ENCODE measurements around the gene PARP14. TPM values are rescaled to one million over a fixed set of nuclear protein-coding genes. Genes with fewer than 3 reads are reported as not detected.
"Not testable (repeated sequence)": the region's sequence is repeated elsewhere in the genome, so short reads cannot be mapped to it uniquely, and the experiment has no call there.

The PARP14 gene
- total RNA-seq, 1 donor from 2014 or later, result 20.7 TPM

DNA sequence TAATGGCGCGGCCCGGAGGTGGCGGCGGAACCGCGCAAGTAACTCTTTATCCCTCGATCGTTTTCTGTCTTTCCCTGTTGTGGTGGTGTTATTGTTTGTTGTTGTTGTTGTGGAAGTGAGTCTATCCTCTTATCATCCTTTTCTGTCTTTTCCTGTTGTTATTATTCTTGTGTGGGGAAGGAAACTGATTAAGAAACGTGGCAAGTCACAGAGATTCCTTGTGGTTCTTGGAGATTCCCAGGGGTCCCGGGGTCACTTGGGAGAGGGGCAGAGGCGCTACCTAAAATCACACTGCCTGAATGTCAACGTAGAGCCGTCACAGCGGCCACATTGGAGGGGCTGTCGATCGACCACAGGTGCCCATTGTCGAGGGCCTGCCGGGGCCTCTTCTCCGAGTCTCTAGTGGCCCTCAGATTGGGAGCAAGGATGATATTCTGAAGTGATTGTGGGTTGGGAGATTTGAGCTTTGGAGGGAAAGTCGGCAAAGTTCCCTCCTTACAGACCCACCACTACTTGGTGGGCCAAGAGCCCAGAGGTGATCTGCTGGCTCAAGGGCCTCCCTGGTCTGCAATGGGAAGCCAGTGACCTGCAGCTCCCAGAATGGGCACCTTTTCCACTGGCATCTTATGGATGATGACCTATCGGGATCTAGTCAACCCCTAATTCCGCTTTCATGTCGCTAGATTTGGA is 790 bp downstream of the PARP14 start:
- no peaks in the 10 kb centered on the region for H3K9me3 Mint-ChIP-seq

DNA sequence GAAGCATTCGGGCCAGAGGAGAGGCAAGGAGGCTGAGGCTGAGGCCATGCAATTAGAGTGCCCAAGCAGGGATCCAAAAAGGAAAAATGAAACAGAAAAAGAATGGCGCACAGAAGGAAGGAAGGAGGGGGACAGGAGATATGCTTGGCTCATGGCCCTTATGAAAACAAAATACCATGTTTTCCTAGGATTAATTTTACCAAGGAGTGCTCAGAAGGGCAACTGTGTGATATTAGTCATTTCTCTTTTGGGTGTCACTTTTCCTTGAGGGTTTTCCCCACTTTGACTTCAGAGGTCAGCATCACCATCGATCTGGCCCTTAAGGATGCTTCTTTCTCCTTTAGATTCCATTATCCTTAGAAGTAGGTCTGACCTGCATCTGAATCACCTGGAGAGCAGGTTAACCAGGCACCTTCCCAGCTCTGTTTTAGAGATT is 1.4 kb downstream of the PARP14 start:
- Mint-ChIP-seq H3K4me1 (ENCODE audit: unreplicated experiment) (peaks cover 19% of the 10 kb centered on the region), H3K4me3 (peak overlapping the region; percentile 92), H3K27ac (no peak overlapping the region), H3K36me3 (peaks cover 4% of the 10 kb centered on the region), H3K27me3 (peaks cover 10% of the 10 kb centered on the region), H3K9me3 (no peaks in the 10 kb centered on the region)
- no peak for DNase-seq (ENCODE audit: extremely low spot score, unreplicated experiment)
- TF ChIP-seq, protein P1, sequence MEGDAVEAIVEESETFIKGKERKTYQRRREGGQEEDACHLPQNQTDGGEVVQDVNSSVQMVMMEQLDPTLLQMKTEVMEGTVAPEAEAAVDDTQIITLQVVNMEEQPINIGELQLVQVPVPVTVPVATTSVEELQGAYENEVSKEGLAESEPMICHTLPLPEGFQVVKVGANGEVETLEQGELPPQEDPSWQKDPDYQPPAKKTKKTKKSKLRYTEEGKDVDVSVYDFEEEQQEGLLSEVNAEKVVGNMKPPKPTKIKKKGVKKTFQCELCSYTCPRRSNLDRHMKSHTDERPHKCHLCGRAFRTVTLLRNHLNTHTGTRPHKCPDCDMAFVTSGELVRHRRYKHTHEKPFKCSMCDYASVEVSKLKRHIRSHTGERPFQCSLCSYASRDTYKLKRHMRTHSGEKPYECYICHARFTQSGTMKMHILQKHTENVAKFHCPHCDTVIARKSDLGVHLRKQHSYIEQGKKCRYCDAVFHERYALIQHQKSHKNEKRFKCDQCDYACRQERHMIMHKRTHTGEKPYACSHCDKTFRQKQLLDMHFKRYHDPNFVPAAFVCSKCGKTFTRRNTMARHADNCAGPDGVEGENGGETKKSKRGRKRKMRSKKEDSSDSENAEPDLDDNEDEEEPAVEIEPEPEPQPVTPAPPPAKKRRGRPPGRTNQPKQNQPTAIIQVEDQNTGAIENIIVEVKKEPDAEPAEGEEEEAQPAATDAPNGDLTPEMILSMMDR (conservative IDR thresholded peaks at IDR 0.05), result no peak

More for the DNA sequence above, 790 bp downstream of the PARP14 start:
- TF ChIP-seq, protein P1 (conservative IDR thresholded peaks at IDR 0.05), result no peak
- peak overlapping the region; percentile 78 for H3K27ac Mint-ChIP-seq
- peaks cover 19% of the 10 kb centered on the region for H3K4me1 Mint-ChIP-seq (ENCODE audit: unreplicated experiment)
- peaks cover 4% of the 10 kb centered on the region for H3K36me3 Mint-ChIP-seq
- DNase-seq (ENCODE audit: extremely low spot score, unreplicated experiment), result no peak
- H3K27me3 Mint-ChIP-seq, result peaks cover 10% of the 10 kb centered on the region
- peak overlapping the region; percentile 92 for H3K4me3 Mint-ChIP-seq

DNA sequence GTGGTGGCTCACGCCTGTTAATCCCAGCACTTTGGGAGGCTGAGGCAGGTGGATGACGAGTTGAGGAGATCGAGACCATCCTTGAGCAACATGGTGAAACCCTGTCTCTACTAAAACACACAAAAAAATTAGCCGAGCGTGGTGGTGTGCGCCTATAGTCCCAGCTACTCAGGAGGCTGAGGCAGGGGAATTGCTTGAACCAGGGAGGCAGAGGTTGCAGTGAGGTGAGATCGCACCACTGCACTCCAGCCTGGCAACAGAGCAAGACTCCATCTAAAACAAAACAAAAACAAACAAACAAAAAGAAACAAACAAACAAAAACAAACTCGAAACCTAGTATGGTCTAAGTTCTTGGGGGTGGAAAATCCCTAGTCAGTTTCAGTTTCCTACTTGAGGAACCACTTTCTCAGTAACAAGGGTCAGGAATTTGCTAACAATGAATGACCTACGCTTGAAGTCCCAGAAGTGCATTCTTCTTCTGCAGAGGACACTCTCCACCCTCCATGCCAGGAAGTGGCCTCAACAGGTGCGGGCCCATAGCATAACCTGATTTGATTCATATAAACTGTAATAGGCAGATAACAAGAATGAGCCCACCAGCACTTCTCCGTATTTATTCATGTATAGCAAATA is 2.3 kb downstream of the PARP14 start:
- not testable (repeated sequence) for H3K9me3 Mint-ChIP-seq; H3K36me3 Mint-ChIP-seq; DNase-seq (ENCODE audit: extremely low spot score, unreplicated experiment)
- Mint-ChIP-seq H3K27me3 (peaks cover 10% of the 10 kb centered on the region), H3K4me3 (peak overlapping the region; percentile 69), H3K4me1 (ENCODE audit: unreplicated experiment) (peaks cover 19% of the 10 kb centered on the region), H3K27ac (peak overlapping the region; percentile 13)

DNA sequence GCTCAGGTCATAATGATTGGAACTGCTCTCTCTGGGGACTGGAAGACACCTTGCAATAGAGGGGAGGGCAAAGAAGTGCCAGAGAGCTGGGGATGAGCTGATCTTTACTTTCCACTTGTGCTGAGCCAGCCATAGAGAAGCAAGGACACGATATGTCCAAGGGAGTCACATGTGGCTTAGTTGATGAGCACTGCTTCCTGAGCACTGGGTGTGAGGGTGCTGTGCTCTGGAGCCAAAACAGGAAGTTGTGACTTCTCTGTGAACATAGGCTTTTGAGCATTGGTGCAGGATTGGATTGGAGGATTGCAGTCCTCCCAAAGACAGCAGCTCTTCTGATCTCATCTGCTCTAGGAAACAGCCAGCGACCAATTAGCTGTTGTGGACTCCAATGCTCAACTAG is 6.7 kb downstream of the PARP14 start:
- Mint-ChIP-seq H3K9me3 (no peaks in the 10 kb centered on the region), H3K27me3 (no peaks in the 10 kb centered on the region), H3K27ac (no peak overlapping the region), H3K4me3 (no peak overlapping the region), H3K4me1 (ENCODE audit: unreplicated experiment) (peaks cover 5% of the 10 kb centered on the region), H3K36me3 (peaks cover 8% of the 10 kb centered on the region)
- DNase-seq (ENCODE audit: extremely low spot score, unreplicated experiment), result no peak
- TF ChIP-seq, protein P1 (conservative IDR thresholded peaks at IDR 0.05), result no peak

DNA sequence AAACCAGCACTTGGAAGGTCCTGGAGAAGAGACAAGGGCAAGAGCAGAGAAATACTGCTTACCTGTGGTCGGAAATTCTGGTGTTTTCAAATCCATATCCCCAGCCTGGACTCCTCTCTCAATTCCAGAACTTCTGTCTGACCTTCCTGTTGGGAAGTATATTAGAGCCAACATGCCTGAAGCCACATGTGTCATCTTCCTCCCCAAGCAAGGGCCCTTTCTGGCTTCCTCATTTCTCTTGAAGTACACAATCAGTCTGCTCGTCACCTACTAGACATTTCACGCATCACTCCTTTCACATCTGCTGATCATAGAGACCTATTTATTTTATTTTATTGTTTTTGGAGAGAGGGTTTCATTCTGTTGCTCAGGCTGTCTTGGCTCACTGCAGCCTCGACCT is 8.4 kb downstream of the PARP14 start:
- no peak overlapping the region for H3K27ac Mint-ChIP-seq
- H3K4me3 Mint-ChIP-seq, result no peak overlapping the region
- DNase-seq (ENCODE audit: extremely low spot score, unreplicated experiment), result no peak

DNA sequence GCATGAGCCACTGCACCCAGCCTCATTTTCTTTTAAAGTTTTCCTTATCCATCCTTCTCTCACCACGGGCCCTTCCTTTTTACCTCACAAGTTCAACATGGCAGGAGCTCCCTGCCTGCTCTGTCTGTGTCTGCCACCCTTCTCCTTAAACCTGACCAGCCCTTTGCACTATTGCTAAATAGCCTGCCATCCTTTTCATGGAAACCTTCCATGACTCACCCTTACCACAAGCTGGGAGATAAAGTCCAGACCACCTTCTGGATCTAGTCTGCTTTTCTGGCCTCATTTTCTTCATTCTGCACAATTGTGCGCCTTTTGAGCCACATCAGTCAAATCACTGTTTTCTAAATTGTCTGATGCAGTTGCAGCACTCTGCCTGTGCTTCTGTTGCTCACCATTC is 8.9 kb downstream of the PARP14 start:
- TF ChIP-seq, protein P1 (conservative IDR thresholded peaks at IDR 0.05), result no peak
- no peak for DNase-seq (ENCODE audit: extremely low spot score, unreplicated experiment)
- Mint-ChIP-seq H3K9me3 (no peaks in the 10 kb centered on the region), H3K27ac (no peak overlapping the region), H3K4me1 (ENCODE audit: unreplicated experiment) (peaks cover 5% of the 10 kb centered on the region), H3K27me3 (no peaks in the 10 kb centered on the region), H3K4me3 (no peak overlapping the region), H3K36me3 (peaks cover 12% of the 10 kb centered on the region)

More for the DNA sequence above, 8.4 kb downstream of the PARP14 start:
- Mint-ChIP-seq H3K4me1 (ENCODE audit: unreplicated experiment) (peaks cover 5% of the 10 kb centered on the region), H3K36me3 (peaks cover 12% of the 10 kb centered on the region), H3K9me3 (no peaks in the 10 kb centered on the region), H3K27me3 (no peaks in the 10 kb centered on the region)
- TF ChIP-seq, protein P1 (conservative IDR thresholded peaks at IDR 0.05), result no peak
